ENCODE results near the gene SEPTIN10.

- TF ChIP-seq EZH2 (IDR thresholded peaks at IDR 0.05) (no peak), TCF7L2 (IDR thresholded peaks at IDR 0.05; ENCODE audit: borderline replicate concordance, extremely low read depth, insufficient read depth, insufficient read length) (no peak), POLR2A (IDR thresholded peaks at IDR 0.05; ENCODE audit: borderline replicate concordance, extremely low read depth, insufficient read depth, insufficient read length) (no peak), ATF3 (IDR thresholded peaks at IDR 0.05) (no peak), SP1 (IDR thresholded peaks at IDR 0.05; ENCODE audit: low read depth) (no peak), POLR2AphosphoS5 (IDR thresholded peaks at IDR 0.05; ENCODE audit: low read depth, low read length) (no peak), EZH2phosphoT487 (IDR thresholded peaks at IDR 0.05; ENCODE audit: borderline replicate concordance) (no peak), SIN3A (IDR thresholded peaks at IDR 0.05; ENCODE audit: low read depth) (no peak), SRF (IDR thresholded peaks at IDR 0.05; ENCODE audit: low read depth) (no peak), CTCF (IDR thresholded peaks at IDR 0.05 in 2 of 3, conservative IDR thresholded peaks at IDR 0.05 in 1 of 3; ENCODE audit: borderline replicate concordance in 1 of 3, insufficient read depth in 1 of 3, low read depth in 2 of 3, low read length in 2 of 3) (no peak), ZNF274 (IDR thresholded peaks at IDR 0.05; ENCODE audit: low read depth, low read length) (no peak), CEBPB (IDR thresholded peaks at IDR 0.05; ENCODE audit: low read depth) (no peak), YY1 (IDR thresholded peaks at IDR 0.05; ENCODE audit: extremely low read depth, insufficient replicate concordance, low read depth, low read length) (no peak)
Observed at GRCh38 chr2:109554758-109555157, 59.0 kb downstream of the SEPTIN10 start.
